Peyer's patch (tissue), 4 donors: ENCODE results near the gene SEMA3A.

ENCODE experiments used
- CTCF ChIP-seq, 6 experiments: fragments of 450-650 bp in 4 of 6; fragments of 200-600 bp in 2 of 6; sonication (generic) in 1 of 6; IDR thresholded peaks; one replicate each; pipeline ENCODE4 v1.5.1; 2017 to 2019; ENCODE audit warnings: antibody characterized with exemption in 6 of 6, mild to moderate bottlenecking in 3 of 6, moderate library complexity in 1 of 6
- POLR2A ChIP-seq, 2 donors: fragments of 450-650 bp; IDR thresholded peaks; one replicate each; pipeline ENCODE4 v1.5.1; 2017; ENCODE audit warnings: antibody characterized with exemption in 2 of 2, mild to moderate bottlenecking in 2 of 2, moderate library complexity in 2 of 2

DNA sequence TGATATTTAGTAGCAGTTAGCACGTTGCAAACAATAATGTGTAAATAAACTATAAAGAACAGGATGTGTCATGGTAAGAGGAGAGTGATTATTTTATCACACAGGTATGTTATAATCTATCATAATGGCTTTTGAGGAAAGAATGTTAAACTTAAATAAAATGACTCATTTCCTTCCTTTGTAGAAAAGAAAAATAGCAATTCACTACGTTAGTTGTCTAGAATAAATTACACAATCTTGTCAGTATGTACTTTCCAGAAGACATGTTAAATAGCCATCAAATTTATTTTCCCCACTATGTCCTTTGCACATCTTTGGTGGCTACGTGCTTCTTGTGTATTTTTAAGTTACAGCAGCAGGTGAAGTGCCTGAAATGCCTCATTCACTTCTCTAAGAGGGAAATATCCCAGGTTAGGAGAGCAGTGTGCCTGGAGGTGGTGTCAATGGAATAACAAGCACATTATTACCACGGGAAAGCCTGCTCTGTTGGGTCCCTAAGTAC, 133.8 kb downstream of the SEMA3A start:
- TF ChIP-seq POLR2A (IDR thresholded peaks at IDR 0.05) (no peak), CTCF (IDR thresholded peaks at IDR 0.05) (no peak)
